HG02610 (cell line): ENCODE data around the gene RPS15.

Experiments used
- ATAC-seq: cut with Tn5 transposase; IDR thresholded peaks from one replicate; pipeline ENCODE4 v1.9.1; 2021; ENCODE audit warnings: mild to moderate bottlenecking, moderate library complexity; ENCODE audit not compliant: unreplicated experiment

The RPS15 gene

DNA sequence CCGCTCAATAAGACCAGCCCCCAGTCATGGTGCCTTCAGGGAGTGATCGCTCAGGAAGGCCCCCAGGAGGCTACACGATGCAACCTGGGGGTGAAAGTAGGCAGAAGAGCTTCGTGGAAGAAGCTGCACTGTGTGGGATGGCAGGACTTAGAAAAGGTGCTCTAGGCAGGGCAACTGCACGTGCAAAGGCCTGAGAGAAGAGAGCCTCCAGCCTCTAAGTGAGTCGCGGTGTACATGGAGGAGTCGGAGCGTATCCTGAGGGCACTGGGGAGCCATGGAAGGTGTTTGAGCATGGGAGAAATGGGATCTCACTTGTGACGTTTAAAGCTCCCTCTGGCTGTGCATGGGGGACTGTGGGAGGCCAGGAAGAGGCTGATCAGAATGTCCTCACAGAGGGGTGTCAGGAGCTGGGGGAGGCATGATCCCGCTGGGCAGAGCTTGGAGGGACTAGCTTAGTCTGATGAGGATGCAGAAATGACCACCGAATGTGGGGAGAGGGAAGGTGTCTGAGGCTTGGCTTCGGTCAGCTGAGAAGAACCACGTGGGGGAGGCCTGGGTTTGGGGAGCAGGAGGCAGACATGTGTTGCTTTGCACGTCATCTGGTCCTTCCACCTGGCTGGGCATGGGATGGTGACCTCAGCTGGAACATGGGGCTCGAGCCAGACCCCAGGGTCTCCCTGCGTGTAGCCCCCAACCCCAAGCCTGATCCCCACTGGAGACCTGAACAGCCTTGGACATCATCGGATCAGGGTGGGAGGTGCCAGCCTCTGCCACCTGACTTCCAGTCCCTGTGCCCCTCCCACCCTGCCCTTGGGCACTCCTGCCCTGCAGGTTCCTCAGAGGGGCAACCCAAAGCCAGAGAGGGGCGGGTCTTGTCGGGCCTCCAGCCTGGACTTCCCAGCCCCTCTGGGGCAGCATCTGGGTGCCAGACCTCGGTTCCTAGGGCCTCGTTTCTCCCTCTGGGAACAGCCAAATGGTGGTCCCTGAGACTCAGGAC, 12.8 kb downstream of the RPS15 start:
- ATAC-seq = no peak

DNA sequence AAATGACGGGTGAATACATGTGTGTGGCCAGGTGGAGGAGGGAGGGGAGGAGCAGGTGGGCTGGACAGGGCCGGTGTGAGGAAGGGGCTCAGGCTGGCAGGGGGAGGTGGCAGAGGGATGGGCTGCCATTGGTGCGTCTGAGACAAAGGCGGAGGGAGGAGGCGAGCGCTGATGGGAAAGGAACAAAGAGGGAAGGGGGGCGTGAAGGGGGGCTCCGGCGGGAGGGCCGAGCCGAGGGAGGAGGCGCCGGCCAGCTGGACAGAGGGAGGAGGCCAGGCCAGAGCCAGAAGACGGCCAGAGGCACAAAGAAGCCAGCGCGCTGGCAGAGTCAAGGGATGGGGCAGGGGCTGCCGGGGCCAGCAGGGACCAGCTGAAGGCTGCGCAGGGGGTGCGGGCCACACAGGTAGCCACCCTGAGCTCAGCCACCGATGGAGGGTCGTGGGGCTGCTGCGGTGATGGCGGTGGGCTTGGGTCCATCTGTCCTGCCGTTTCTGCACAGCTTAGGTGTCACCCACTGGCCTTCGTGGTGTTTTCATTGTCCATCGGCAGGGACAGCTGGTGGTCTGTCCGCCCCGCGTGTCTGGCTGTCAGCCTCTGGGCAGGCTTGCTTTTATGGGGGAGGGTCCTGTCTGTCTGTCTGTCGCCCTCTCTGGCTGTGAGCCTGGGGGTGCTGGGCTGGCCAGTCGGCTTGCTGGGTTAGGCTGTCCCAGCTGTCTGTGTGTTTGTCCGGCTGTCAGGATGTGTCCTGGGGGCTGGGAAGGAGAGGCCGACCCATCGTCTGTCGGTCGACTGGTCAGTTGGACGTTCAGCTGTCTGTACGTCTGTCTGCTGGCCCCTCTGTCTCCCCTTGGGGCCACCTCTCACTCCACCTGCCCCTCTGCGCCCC, 14.0 kb downstream of the RPS15 start:
- ATAC-seq = no peak

DNA sequence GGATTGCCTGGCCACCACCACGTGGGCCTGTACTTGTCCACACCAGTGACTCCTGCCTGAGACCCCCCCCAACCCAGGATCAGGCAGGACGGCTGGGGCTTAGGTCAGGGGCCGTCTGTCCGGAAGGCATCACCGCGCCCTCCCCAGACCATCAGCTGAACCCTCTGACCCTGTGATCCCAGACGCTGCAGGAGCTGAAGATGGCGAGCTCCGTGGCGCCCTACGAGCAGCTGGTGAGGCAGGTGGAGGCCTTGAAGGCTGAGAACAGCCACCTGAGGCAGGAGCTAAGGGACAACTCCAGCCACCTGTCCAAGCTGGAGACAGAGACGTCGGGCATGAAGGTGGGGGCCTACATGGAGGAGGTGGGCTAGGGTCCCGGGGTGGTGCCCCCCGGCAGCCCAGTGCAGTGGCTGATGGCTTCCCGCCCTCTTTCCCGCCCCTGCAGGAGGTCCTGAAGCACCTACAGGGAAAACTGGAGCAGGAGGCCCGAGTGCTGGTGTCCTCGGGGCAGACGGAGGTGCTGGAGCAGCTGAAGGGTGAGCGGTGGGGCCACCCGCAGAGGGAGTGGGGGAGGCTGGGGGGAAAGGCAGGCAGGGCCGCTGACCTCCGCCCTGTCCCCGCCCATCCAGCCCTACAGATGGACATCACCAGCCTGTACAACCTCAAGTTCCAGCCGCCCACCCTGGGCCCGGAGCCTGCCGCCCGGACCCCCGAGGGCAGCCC, 14.8 kb downstream of the RPS15 start:
- no peak for ATAC-seq

DNA sequence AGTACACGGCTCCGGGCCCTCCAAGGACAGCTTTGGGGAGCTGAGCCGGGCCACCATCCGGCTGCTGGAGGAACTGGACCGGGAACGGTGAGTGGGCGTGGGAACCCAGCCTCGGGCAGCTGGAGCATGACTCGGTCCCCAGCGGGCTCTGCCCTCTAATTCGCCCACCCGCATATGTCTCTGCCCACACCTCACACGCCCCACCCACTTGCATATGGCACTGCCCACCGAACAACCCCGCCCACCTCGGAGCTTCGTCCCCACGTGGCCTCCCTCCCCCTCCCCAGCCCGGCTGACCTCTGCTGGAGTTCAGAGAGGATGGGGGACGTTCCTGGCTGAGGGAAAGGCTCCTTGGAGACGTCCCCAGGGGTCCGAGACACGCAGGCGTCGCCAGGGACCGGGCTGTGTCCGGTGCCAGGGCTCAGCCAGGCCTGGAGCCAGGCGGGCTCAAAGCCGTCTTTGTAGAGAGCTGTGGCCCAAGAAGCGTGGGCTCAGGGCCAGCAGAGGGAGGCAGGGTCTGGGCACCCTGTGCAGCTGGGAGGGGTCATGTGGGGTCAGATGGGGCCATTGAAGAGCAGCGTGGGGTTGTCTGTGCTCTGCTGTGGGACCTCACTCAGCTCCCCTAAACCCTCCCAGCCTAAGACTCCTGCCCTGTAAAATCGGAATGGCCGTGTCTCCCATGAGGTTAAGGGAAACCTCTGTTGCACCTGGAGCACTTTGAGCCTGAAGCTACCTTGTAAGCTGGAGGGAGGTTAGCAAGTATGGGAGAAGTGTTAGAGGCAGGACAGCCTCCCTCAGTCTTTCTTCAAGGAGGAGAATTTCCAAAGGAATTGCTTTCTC, 15.5 kb downstream of the RPS15 start:
- no peak for ATAC-seq

DNA sequence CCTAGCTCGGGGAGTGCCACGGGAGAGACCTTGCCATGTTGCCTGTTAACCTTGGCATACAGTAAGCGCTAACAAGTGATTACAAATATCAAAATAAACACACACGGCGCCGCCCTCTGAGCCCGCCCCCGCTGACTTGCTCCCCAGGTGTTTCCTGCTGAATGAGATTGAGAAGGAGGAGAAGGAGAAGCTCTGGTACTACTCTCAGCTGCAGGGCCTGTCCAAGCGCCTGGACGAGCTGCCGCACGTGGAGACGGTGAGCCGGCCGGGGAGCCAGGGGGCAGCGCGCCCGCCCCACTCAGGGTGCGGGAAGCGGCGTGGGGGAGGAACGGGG, 16.8 kb downstream of the RPS15 start:
- no peak for ATAC-seq

DNA sequence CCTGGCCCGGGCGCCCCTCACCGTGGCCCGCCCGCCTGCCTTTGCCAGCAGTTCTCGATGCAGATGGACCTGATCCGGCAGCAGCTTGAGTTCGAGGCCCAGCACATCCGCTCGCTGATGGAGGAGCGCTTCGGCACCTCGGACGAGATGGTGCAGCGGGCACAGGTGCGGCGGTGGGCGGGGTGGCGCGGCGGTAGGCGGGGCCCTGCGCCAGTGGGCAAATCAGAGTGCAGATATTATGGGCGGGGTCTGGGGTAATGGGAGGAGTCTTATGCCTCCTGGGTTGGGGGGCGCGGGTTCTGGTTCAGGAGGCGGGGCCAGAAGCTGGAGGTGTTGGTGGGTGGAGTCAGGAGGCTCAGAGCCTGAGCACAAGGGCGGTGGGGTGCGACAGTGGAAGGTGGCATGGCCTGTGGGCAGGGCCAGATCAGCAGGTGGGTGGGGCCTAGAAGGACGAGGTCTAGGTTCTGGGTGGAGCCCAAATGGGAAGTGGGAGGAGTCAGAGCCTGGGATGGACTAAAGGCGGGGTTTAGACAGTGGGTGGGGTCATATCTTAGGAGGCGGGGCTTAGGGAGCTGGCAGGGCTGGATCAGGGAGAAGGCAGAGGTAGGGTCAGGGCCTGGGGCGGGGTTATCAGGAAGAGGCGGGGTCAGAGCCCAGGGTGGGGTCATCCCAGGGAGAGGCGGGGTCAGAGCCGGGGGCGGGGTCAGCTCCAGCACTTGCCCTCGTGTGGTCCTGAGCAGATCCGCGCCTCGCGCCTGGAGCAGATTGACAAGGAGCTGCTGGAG, 17.3 kb downstream of the RPS15 start:
- no peak for ATAC-seq

DNA sequence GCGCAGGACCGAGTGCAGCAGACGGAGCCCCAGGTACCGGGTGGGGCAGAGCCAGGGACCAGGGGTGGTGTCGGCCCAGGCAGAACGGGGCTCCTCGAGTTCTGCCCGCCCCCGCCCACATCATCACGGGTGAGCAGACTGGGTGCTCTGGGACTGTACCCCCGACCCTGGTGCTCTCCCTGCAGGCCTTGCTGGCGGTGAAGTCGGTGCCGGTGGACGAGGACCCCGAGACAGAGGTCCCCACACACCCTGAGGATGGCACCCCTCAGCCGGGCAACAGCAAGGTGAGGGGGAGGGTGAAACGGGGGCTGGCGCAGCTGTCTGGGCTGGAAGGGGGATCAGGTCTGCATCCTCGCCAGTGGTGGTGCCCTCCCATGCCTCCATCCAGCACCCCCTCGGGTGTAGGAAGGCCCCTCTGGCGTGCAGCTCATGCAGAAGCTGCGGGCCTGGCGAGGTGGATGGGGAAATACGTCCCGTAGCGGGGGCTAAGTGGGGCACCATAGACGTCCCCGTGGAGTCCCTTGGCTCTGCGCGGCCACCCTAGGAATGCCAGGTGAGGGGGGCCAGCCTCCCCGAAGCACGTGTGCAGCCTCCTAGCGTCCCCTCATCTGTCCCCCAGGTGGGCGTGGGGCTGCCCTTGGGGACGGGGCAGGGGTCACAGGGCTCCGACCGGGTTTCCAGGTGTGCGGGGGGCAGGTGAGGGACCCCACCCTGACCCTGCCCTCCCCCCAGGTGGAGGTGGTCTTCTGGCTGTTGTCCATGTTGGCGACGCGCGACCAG, 18.1 kb downstream of the RPS15 start:
- ATAC-seq = no peak

DNA sequence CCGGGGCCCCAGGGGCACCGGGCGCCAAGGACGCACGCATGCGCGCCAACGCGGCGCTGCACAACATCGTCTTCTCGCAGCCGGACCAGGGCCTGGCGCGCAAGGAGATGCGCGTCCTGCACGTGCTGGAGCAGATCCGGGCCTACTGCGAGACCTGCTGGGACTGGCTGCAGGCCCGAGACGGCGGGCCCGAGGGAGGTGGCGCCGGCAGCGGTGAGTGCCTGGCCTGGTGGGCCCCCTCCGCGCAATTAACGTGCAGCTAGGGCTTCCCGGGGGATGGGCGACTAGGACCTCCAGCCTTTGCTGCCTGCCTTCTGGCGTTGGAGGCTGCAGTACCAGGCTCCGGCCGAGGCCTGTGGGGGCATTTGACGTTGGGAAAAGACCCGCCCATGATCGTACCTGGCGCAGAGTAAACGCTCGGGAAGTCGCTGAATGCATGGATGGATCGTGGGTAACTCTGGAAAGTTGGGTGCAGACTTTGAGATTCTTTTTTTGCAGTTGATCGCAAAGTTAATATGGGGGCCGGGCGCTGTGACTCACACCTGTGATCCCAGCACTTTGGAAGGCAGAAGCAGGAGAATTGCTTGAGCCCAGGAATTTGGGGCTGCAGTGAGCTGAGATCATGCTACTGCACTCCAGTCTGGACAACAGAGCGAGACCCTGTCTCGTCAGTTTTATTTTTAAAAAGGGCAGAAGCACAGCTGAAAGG, 19.0 kb downstream of the RPS15 start:
- no peak for ATAC-seq

DNA sequence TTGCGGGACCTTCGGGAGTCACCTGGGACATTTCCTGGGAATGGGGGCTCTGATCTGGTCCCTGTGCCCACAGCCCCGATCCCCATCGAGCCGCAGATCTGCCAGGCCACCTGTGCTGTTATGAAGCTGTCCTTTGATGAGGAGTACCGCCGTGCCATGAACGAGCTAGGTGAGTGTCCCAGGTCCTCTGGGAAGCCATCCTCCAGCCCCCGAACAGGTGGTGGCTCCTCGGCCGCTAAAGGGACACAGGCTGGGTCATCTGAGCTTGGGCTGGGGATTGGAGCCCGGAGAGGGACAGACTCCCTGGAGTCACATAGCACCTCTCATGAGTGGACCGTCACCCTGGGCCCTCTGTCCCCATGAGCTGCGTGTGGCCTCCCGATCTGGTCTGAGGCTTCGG, 19.7 kb downstream of the RPS15 start:
- no peak for ATAC-seq

DNA sequence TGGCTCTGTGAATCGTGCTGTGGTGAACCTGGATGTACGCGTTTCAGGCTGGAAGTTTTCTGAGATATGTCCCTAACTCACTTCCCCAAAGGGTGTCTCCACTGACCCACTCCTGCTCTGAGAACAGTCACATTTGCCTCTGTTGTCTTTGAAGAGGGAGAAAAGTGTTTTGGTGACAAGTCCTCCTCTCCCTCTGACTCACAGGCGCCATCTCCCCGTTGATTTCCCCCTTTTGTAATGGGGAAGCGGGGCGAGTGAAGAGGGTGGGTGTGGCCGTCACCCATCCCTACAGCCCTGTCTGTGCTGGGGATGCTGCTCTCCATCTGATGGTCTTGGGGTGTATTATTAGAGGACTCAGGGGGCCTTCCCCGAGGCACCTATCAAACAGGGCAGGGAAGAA, 21.3 kb downstream of the RPS15 start:
- ATAC-seq = no peak

DNA sequence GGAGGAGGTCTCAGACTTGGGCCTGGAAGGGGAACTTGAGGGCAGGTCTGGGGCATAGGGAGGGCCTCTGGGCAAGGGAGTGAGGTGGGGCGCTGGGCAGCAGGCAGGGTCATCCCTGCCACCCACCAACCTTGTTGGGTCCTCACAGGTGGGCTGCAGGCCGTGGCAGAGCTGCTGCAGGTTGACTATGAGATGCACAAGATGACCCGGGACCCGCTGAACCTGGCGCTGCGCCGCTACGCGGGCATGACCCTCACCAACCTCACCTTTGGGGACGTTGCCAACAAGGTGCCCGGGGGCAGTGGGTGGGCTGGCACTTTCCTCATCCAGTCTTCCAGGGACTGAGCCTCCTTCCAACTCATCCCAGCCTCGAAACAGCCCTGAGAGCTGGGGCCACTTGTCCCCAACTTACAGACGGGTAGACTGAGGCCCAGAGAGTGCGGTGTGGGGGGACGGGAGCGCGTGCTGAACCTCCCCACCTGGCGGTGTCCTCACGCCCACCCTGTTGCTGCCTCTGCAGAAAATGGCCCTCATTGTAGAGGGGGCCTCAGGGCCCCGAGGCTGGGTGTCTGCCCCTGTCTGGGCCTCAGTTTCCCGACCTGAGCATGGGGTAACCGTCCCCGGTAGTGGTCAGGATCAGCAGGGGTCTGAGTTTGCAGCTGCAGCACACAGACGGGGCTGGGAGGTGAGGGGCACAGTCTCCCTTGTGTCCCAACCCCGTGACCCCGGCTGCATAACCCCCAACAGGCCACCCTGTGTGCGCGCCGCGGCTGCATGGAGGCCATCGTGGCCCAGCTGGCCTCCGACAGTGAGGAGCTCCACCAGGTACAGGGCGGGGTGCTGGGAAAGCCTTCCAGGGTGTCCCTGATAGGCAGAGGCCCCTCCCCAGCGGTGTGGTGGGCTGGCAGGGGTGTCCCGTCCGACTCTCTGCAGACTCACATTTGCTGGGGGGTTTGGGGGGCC, 22.1 kb downstream of the RPS15 start:
- ATAC-seq = no peak

DNA sequence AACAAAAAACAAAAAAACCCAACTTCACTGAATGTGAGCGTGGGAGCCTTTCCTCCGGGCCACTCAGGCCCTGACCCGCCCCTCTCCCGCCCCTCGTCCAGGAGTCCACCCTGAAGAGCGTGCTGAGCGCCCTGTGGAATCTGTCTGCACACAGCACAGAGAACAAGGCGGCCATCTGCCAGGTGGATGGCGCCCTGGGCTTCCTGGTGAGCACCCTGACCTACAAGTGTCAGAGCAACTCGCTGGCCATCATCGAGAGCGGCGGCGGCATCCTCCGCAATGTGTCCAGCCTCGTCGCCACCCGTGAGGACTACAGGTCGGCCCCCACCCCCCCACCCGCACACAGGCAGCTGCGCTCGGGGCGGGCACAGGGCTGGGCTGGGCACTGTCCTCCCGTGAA, 23.7 kb downstream of the RPS15 start:
- no peak for ATAC-seq

DNA sequence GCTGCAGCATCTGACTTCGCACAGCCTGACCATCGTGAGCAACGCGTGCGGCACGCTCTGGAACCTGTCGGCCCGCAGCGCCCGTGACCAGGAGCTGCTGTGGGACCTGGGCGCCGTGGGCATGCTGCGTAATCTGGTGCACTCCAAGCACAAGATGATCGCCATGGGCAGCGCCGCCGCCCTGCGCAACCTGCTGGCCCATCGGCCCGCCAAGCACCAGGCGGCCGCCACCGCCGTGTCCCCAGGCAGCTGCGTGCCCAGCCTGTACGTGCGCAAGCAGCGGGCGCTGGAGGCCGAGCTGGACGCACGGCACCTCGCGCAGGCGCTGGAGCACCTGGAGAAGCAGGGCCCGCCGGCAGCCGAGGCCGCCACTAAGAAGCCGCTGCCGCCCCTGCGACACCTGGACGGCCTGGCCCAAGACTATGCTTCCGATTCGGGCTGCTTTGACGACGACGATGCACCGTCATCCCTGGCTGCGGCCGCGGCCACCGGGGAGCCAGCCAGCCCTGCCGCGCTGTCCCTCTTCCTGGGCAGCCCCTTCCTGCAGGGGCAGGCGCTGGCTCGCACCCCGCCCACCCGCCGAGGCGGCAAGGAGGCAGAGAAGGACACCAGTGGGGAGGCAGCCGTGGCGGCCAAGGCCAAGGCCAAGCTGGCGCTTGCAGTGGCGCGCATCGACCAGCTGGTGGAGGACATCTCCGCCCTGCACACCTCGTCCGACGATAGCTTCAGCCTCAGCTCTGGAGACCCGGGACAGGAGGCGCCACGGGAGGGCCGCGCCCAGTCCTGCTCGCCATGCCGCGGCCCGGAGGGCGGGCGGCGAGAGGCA, 27.2 kb downstream of the RPS15 start:
- no peak for ATAC-seq

DNA sequence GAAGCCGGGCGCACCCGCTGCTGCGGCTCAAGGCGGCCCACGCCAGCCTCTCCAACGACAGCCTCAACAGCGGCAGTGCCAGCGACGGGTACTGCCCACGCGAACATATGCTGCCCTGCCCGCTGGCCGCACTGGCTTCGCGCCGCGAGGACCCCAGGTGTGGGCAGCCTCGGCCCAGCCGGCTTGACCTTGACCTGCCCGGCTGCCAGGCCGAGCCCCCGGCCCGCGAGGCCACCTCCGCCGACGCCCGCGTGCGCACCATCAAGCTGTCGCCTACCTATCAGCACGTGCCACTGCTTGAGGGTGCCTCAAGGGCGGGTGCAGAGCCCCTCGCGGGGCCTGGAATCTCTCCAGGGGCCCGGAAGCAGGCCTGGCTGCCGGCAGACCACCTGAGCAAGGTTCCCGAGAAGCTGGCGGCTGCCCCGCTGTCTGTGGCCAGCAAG, 27.8 kb downstream of the RPS15 start:
- no peak for ATAC-seq

DNA sequence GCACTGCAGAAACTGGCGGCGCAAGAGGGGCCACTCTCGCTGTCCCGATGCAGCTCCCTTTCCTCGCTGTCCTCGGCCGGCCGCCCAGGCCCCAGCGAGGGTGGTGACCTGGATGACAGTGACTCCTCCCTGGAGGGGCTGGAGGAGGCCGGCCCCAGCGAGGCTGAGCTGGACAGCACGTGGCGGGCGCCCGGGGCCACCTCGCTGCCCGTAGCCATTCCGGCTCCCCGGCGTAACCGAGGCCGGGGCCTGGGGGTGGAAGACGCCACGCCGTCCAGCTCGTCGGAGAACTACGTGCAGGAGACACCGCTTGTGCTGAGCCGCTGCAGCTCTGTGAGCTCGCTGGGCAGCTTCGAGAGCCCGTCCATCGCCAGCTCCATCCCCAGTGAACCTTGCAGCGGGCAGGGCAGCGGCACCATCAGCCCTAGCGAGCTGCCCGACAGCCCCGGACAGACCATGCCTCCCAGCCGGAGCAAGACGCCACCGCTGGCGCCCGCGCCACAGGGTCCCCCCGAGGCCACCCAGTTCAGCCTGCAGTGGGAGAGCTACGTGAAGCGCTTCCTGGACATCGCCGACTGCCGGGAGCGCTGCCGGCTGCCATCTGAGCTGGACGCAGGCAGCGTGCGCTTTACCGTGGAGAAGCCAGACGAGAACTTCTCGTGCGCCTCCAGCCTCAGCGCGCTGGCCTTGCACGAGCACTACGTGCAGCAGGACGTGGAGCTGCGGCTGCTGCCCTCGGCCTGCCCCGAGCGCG, 28.4 kb downstream of the RPS15 start:
- no peak for ATAC-seq

DNA sequence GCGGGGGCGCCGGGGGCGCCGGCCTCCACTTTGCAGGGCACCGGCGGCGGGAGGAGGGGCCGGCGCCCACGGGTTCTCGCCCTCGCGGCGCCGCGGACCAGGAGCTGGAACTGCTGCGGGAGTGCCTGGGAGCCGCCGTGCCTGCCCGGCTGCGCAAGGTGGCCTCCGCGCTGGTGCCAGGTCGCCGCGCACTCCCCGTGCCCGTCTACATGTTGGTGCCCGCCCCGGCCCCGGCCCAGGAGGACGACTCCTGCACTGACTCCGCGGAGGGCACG, 29.0 kb downstream of the RPS15 start:
- ATAC-seq = no peak
